ENCODE results near the gene ADGRL3.
"Not testable (repeated sequence)": the region's sequence is repeated elsewhere in the genome, so short reads cannot be mapped to it uniquely, and the experiment has no call there.

ADGRL3 gene

GRCh38 chr4:61493470-61493869 lies 293.3 kb downstream of the ADGRL3 start:
- no peak for DNase-seq (ENCODE audit: low read depth)

- no peak for DNase-seq (ENCODE audit: low read depth)
Measured at GRCh38 chr4:61500883-61501282, 300.8 kb downstream of the ADGRL3 start.

GRCh38 chr4:61501812-61502211 lies 301.7 kb downstream of the ADGRL3 start:
- no peak for DNase-seq (ENCODE audit: low read depth)

- no peak for DNase-seq (ENCODE audit: low read depth)
Measured at GRCh38 chr4:61505773-61506685, 305.9 kb downstream of the ADGRL3 start.

GRCh38 chr4:61507091-61507490 lies 307.0 kb downstream of the ADGRL3 start:
- no peak for DNase-seq (ENCODE audit: low read depth)

- not testable (repeated sequence) for DNase-seq (ENCODE audit: low read depth)
Measured at GRCh38 chr4:61509721-61510241, 309.7 kb downstream of the ADGRL3 start.

- DNase-seq (ENCODE audit: low read depth), result no peak
Measured at GRCh38 chr4:61511716-61512488, 311.8 kb downstream of the ADGRL3 start.

GRCh38 chr4:61514991-61515390 lies 314.9 kb downstream of the ADGRL3 start:
- DNase-seq (ENCODE audit: low read depth), result no peak

- no peak for DNase-seq (ENCODE audit: low read depth)
Measured at GRCh38 chr4:61517144-61517543, 317.0 kb downstream of the ADGRL3 start.

GRCh38 chr4:61520166-61520565 lies 320.0 kb downstream of the ADGRL3 start:
- no peak for DNase-seq (ENCODE audit: low read depth)

- DNase-seq (ENCODE audit: low read depth), result no peak
Measured at GRCh38 chr4:61520681-61521160, 320.6 kb downstream of the ADGRL3 start.

GRCh38 chr4:61521451-61521850 lies 321.3 kb downstream of the ADGRL3 start:
- no peak for DNase-seq (ENCODE audit: low read depth)

GRCh38 chr4:61522312-61522711 lies 322.2 kb downstream of the ADGRL3 start:
- no peak for DNase-seq (ENCODE audit: low read depth)

- no peak for DNase-seq (ENCODE audit: low read depth)
Measured at GRCh38 chr4:61527888-61528287, 327.8 kb downstream of the ADGRL3 start.

GRCh38 chr4:61528595-61528994 lies 328.5 kb downstream of the ADGRL3 start:
- no peak for DNase-seq (ENCODE audit: low read depth)

GRCh38 chr4:61531188-61531587 lies 331.1 kb downstream of the ADGRL3 start:
- no peak for DNase-seq (ENCODE audit: low read depth)

GRCh38 chr4:61532336-61533000 lies 332.3 kb downstream of the ADGRL3 start:
- no peak for DNase-seq (ENCODE audit: low read depth)

- no peak for DNase-seq (ENCODE audit: low read depth)
Measured at GRCh38 chr4:61533140-61533539, 333.0 kb downstream of the ADGRL3 start.

- no peak for DNase-seq (ENCODE audit: low read depth)
Measured at GRCh38 chr4:61540944-61541343, 340.8 kb downstream of the ADGRL3 start.

- DNase-seq (ENCODE audit: low read depth), result no peak
Measured at GRCh38 chr4:61541459-61541858, 341.3 kb downstream of the ADGRL3 start.

- no peak for DNase-seq (ENCODE audit: low read depth)
Measured at GRCh38 chr4:61543976-61544375, 343.9 kb downstream of the ADGRL3 start.

GRCh38 chr4:61545902-61546480 lies 345.9 kb downstream of the ADGRL3 start:
- DNase-seq (ENCODE audit: low read depth), result no peak
